Activated CD4-positive, CD25-positive, alpha-beta regulatory T cell treated with anti-CD3 and anti-CD28 coated beads, Interleukin-2, amount 50 U/mL, for 72 hours (primary cell): ENCODE results near the gene RBM4B.

Source experiments
- DNase-seq: peaks from one replicate; pipeline ENCODE4 v3.0.0; 2021

RBM4B gene

GRCh38 chr11:66639066-66639813 is 38.4 kb downstream of the RBM4B start:
- no peak for DNase-seq

- peak; percentile 89 for DNase-seq
These were observed 39.3 kb downstream of the RBM4B start, which contains the start of gene RBM4 for GRCh38 chr11:66638177-66639065. Gene RBM4 (plus strand): TSS chr11:66638703. CDS start chr11:66639712, 1,009 bp downstream.

- no peak for DNase-seq
These were observed 40.0 kb downstream of the RBM4B start for GRCh38 chr11:66637557-66638176.

- no peak for DNase-seq
These were observed 41.3 kb downstream of the RBM4B start for GRCh38 chr11:66636411-66636810.

- no peak for DNase-seq
These were observed 44.7 kb downstream of the RBM4B start for GRCh38 chr11:66632952-66633351.

GRCh38 chr11:66631883-66632282 is 45.8 kb downstream of the RBM4B start:
- DNase-seq, result no peak

- no peak for DNase-seq
These were observed 48.3 kb downstream of the RBM4B start for GRCh38 chr11:66629356-66629755.

GRCh38 chr11:66628061-66628603 is 49.6 kb downstream of the RBM4B start:
- DNase-seq, result no peak

- DNase-seq, result no peak
These were observed 50.8 kb downstream of the RBM4B start for GRCh38 chr11:66626926-66627325.

- no peak for DNase-seq
These were observed 51.3 kb downstream of the RBM4B start for GRCh38 chr11:66626382-66626781.

GRCh38 chr11:66625752-66626149 is 51.9 kb downstream of the RBM4B start:
- no peak for DNase-seq

GRCh38 chr11:66625041-66625751 is 52.5 kb downstream of the RBM4B start:
- DNase-seq, result no peak

GRCh38 chr11:66624450-66624849 is 53.2 kb downstream of the RBM4B start:
- no peak for DNase-seq

- no peak for DNase-seq
These were observed 58.6 kb downstream of the RBM4B start for GRCh38 chr11:66619080-66619554.

- no peak for DNase-seq
These were observed 60.4 kb downstream of the RBM4B start for GRCh38 chr11:66617155-66617834.

- peak; percentile 97 for DNase-seq
These were observed 61.1 kb downstream of the RBM4B start, which contains the start of gene RBM14 for GRCh38 chr11:66616379-66617154. Gene RBM14 (plus strand): TSS chr11:66616630. CDS start chr11:66616721, 91 bp downstream.
